Measurements from ENCODE around the gene GCLC.
"Not testable (repeated sequence)": the region's sequence is repeated elsewhere in the genome, so short reads cannot be mapped to it uniquely, and the experiment has no call there.

GCLC gene

GRCh38 chr6:53556986-53557715 is 12.2 kb upstream of the GCLC start:
- DNase-seq: no peak

- not testable (repeated sequence) for DNase-seq
These were observed 8.7 kb upstream of the GCLC start for GRCh38 chr6:53553600-53553999.

GRCh38 chr6:53551681-53552080 is 6.8 kb upstream of the GCLC start:
- not testable (repeated sequence) for DNase-seq

- peak; percentile 94 for DNase-seq
These were observed 3.1 kb upstream of the GCLC start for GRCh38 chr6:53547811-53548496.

DNA sequence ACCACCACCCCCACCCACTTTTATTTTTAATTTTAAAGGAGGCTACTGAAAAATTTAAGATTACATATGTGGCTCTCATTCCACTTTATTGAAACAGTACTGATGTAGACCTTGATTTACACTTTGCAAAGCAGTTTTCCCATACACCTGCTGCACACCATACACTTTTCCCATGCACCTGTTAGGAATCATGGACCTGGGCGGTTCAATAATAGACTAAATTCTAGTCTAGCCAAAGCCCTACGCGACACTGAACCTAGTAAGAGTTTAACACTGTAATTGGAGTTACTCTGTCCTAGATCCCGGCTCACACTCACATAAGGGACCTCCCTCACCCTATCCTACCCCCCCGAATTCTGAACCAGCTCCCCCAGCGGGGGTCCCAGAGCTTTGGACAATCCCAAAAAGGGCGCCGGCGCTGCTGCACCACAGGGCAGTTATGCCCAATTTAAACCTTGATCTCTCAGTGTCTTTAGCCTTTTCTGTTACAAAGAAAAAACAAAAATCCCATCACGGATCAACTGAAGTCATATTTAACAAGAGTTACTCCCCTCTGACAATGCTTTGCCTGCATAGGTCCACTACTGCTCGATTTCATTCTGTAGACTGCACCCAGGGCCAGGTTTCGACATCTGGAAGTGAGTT is 2.4 kb upstream of the GCLC start:
- no peak for DNase-seq

GRCh38 chr6:53546281-53546680 is 1.4 kb upstream of the GCLC start:
- DNase-seq: no peak

DNA sequence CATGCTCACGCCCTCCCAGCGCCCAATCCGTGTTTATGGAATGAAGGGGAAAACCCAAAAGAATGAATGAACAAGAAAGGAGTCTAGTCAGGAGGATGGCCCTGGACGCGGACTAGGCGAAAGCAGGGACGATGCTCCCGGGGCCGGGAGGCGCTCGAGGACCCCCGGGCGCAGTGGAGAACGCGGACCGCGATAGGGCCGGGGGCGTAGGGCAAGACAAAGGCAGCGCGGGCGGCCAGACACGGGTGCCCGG is 758 bp downstream of the GCLC start:
- DNase-seq: no peak

DNA sequence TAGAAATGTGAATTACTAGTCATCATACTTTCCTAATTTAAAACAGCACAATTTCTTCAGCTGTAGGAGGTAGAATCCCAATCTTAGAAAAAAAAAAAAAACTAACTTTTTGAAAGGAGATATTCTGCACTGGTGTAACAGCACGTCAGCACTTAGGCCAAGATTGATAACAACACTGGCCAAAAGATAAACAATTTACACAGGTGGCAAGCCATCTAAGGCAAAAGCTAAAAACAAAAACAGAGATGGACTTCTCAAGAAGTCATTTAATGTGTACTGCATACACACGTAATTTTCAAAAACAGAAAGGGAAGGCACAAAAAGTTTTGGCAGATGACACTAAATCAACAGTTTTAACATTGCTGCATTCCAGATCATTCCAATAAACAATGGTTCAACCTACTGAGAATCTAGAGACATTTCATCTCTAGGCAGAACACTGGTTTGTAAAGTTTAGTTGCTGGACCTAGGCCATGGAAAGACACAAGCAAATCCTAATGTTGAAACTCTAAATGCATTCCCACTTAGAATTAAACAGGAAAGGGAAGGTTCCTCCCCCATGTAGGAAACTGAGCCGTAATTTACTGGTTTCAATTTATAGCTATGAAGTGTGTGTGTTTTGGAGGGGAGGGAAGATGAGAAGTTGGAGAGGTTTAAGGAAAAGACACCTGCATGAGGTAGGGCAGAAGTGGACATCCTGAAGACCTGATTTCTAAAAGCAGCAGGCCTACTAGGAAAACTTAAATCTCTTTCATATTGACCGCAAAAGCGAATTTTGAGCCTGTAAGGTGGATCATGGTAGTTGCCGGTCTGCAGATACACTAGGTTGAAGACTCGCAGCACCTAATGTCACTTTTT is 1.3 kb downstream of the GCLC start:
- no peak for DNase-seq

- no peak for DNase-seq
These were observed 3.0 kb downstream of the GCLC start for GRCh38 chr6:53541900-53542299.

DNA sequence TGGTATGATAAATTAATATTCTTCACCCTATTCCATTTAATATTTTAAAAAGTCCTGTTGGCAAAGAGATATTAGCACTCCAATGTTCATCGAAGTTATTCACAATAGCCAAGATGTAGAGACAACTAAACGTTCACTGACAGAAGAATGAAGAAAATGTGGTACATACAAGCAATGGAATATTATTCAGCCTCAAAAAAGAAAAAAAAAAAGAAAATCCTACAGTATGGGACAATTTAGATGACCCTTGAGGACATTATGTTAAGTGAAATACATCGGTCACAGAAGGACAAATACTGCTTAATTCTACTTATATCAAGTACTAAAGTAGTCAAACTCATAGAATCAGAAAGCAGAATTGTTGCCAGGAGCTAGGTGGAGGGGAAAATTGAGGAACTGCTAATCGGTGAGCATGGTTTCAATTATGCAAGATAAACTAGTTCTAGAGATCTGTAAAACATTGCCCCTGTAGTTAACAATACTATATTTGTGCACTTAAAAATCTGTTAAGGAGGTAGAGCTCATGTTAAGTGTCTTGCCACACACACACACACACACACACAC is 4.7 kb downstream of the GCLC start:
- no peak for DNase-seq

GRCh38 chr6:53539561-53539960 is 5.3 kb downstream of the GCLC start:
- no peak for DNase-seq

DNA sequence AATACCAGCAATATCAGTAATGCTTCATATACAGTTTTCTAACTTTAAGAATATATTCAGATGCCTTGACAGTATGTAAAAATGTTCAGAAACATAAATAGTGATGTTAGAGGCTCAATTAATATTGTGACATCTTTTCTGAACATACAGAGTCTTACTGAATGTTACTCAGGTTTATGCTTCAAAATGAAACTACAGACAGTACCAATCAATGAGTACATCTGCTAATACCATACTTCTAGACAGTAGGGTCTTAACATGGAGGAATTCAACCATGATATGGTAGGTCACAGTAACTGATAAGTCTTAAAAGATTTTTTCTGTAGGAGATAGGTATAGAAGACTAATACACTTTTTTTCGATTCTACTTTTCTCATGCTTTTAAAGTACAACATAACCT is 8.3 kb downstream of the GCLC start:
- no peak for DNase-seq

- DNase-seq: no peak
These were observed 12.0 kb downstream of the GCLC start for GRCh38 chr6:53532942-53533341.

GRCh38 chr6:53532061-53532797 is 12.7 kb downstream of the GCLC start:
- DNase-seq: no peak

DNA sequence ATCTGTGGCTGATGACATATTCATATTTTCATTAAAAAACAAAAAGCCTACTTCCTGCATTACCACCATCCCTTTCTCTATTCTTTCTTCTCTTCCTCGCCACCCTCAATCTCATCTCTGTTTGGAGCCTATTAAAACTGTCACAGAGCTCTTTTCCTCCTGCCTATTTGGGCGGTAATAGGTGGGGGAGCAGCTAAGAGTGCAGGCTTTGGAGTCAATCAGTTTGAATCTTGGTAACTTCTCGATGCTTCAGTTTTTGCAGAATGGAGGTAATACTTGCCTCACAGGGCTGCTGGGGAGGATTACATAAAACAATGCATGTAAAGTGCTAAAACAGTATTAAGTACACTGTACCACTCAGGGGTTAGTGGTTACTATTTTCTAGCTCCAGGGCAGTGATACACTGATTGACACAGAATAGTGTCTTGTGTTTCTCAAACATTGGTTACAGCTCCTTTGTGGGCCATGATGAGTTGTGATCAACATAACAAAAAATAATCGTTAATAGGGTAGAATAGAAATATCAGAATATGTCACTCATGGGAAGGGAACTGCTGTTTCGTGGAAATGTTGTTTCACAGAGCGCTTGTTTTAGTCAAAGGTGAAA is 14.0 kb downstream of the GCLC start:
- DNase-seq: no peak

DNA sequence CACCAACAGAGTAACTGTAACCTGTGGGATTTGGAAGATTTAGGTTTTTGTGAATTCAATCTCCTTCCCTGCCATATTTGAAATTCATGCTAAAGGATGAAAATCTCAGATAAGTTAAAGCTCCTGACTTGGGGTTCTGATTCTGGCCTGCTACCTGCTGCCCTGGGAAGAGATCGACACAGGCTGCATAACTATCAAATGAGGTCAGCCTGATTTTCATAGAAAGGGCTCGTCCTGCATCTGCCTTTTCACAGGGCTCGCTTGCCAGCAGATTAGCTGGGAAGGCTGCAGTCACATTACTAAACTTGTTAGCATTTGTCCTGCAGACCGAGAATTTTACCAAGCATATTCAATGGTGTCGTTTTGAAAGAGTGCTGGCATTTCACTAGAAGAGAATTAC is 14.6 kb downstream of the GCLC start:
- DNase-seq: peak; percentile 35

GRCh38 chr6:53529324-53530036 is 15.4 kb downstream of the GCLC start:
- no peak for DNase-seq

DNA sequence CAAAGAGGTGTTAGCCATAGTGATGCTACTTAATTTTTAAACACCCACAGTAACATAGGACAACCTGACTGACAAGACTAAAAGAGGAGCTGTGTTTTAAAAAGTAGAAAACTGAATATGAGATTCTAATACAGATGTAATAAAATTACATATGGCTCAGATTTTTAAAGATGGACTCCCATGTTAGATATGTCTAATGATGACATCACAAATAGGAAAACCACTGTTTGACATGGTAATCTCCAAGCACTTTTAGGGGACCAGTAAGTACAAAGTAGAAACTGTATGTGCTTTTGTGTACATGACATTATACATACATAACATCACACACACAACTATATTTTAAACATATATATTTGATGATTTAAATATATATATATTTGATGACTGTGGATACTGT is 16.8 kb downstream of the GCLC start:
- no peak for DNase-seq

- DNase-seq: no peak
These were observed 17.6 kb downstream of the GCLC start for GRCh38 chr6:53527249-53527765.

- DNase-seq: no peak
These were observed 18.9 kb downstream of the GCLC start for GRCh38 chr6:53526000-53526399.

DNA sequence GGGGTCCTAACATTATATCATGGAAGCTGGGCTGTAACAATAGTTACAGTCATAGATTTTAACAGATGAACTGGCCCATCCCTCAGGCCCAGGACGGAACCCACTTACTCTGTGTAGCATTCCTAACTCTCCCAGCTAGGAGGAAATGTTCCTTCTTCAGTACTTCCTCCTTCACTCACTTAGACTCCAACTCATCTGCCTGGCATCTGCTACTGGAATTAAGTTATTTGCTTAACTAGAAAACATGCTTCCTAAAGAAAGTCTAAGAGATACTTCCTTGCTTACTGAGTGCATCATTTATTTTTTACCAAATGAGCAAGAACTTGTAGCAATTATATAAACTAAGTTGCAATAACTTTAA is 20.5 kb downstream of the GCLC start:
- DNase-seq: peak; percentile 35
